Left cardiac atrium (tissue), 4 donors: ENCODE measurements around the gene OTUD5. TPM values are rescaled to one million over a fixed set of nuclear protein-coding genes. Genes with fewer than 3 reads are reported as not detected.
A peak's percentile ranks its signal among the peaks of the same experiment; 100 is the strongest.
"Not testable (repeated sequence)": the region's sequence is repeated elsewhere in the genome, so short reads cannot be mapped to it uniquely, and the experiment has no call there.

Experiments
- ATAC-seq, 2 donors: fragments of 200-7000 bp; cut with Tn5 transposase; one replicate each; pipeline ENCODE4 v1.9.1; 2020; ENCODE audit warnings: mild to moderate bottlenecking in 2 of 2, moderate library complexity in 2 of 2
- DNase-seq: peaks from one replicate; pipeline ENCODE4 v3.0.0-alpha.2; 2020
- intact Hi-C, 2 donors: fragments of 100-400 bp; cut with DNase I; formaldehyde crosslinking; loops; one replicate each; pipeline versions ENCODE4 v1.14.1 to v1.15.1; 2022 to 2023
- total RNA-seq, 2 donors: library from RNA; stranded (reverse); fragmentation: NEBNext Ultra II Directional; extraction: Animal tissue kit (Norgen Biotek cat#: 25700); gene quantifications; one replicate each; pipeline ENCODE4 v1.2.1, GENCODE V29; 2021
- donor health status: DM: no; HTN: yes; CAD: no.
- donor health status: DM: no; HTN: yes; CAD: no; lungs with severe emphysema.
- donor health status: DM: yes; HTN: yes; CAD: no.
- donor health status: Dilated cardiomyopathy.

The OTUD5 gene
- total RNA-seq, 2 donors from 2014 or later = 19.0 to 27.0 TPM

- peak; percentile 76 to 81 for ATAC-seq
- DNase-seq = peak; percentile 83
- intact Hi-C loops = loop anchor here in 1 of 2 donors (5.0 kb wide), 1 partner anchor 145 kb away; the partner anchor contains the start of gene TFE3
These were observed 60.2 kb downstream of the OTUD5 start for GRCh38 chrX:48897157-48897624.

DNA sequence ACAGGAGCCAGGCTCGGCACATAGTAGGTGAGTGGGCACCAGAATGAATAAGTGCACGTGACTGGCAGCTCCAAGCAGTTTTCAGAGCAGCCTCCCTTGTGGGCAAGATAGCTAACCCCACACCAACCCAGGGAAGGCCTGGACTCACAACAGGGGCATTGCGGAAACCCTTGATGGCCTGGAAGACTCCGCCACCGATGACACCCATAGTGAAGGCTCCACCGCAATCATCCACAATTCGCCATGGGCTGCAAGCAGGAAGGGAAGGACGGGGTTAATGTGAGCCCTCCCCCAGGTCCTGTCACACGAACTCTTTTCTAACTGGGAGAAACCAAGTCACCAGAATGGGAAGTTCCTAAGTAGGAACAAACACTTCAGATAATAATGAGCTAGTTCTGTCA, 60.8 kb downstream of the OTUD5 start:
- DNase-seq (no peak), ATAC-seq (no peak)
- intact Hi-C loops = loop anchor here in 1 of 2 donors (5.0 kb wide), 1 partner anchor 146 kb away; the partner anchor contains the start of gene TFE3

GRCh38 chrX:48894891-48895290, 62.5 kb downstream of the OTUD5 start:
- intact Hi-C loops = loop anchor here in 1 of 2 donors (5.0 kb wide), 2 partner anchors 93 to 147 kb away; partner anchors contain the start of genes HDAC6 and TFE3
- DNase-seq = no peak
- no peak for ATAC-seq

GRCh38 chrX:48893556-48894348, 63.7 kb downstream of the OTUD5 start:
- intact Hi-C loops = loop anchor here in 1 of 2 donors (5.0 kb wide), 1 partner anchor 91 kb away; the partner anchor contains the start of gene HDAC6
- ATAC-seq (no peak), DNase-seq (no peak)

DNA sequence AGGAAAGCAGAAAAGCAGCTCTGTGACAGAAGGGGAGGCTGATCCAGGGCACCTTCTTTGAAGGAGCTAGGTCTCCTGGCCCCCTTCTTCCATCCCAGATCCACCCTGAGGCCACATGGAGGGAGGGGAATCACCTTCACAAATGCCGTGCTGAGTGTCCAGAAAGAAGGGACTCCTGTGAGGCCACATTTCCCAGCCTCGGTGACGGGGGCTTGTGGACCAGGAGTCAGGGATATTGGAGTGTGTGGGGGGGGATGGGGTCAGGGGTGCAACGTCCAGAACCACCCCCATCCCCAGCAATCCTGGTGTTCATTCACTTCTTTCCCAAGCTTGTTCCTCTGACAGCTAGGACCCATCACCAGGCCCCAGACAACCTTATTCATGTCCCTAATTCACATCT, 64.5 kb downstream of the OTUD5 start:
- intact Hi-C loops = loop anchor here in 1 of 2 donors (5.0 kb wide), 1 partner anchor 91 kb away; the partner anchor contains the start of gene HDAC6
- DNase-seq = no peak
- no peak for ATAC-seq

DNA sequence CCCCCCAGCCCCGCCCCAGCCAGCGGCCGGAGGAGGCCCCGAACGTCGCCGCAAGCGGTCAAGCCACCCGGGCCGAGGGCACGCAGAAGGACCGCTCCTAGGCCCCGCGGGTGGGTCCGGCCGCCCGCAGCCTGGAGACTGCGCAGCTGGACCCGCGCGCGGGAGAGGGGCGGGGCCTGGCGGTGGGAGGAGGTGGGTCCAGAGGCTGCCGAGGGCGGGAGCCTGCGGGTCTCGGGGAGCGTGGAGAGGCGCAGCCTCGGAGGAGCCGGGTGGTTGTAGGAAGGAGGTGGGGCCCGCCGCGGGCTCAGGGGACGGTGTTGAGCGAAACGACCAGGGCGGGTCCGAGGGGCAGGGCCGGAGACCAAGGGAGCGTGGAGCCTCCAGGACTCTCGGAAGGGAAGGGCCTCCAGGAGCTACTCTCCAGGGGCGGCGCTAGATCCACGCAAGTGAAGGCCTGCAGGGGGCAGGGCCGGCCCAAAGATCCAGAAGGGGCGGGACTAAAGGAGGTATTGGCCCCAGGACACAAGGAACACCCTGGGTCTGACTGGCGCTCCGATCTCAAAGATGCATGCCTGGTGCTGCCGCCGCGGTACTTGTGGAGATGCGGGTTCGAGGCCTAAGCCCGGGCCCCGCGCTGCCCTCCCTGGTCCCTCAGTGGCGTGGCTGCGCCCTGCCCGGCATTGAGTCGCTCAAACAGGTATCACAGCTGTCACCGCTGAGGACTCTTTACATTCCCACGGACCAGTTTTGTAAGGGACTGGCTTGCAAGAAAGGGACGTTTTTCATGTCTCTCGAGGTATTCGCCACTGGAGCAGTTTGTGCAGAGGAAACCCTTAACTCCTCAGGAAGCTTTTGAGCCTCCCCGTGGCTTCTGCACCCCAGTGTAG, 65.8 kb downstream of the OTUD5 start:
- intact Hi-C loops = loop anchor here in 1 of 2 donors (5.0 kb wide), 1 partner anchor 89 kb away; the partner anchor contains the start of gene HDAC6
- DNase-seq (peak; percentile 89), ATAC-seq (peak; percentile 94 to 97)

- DNase-seq (no peak), ATAC-seq (peak; percentile 60 to 69)
- intact Hi-C loops = loop anchor here in 1 of 2 donors (5.0 kb wide), 1 partner anchor 89 kb away; the partner anchor contains the start of gene HDAC6
These were observed 66.4 kb downstream of the OTUD5 start for GRCh38 chrX:48890934-48891401.

DNA sequence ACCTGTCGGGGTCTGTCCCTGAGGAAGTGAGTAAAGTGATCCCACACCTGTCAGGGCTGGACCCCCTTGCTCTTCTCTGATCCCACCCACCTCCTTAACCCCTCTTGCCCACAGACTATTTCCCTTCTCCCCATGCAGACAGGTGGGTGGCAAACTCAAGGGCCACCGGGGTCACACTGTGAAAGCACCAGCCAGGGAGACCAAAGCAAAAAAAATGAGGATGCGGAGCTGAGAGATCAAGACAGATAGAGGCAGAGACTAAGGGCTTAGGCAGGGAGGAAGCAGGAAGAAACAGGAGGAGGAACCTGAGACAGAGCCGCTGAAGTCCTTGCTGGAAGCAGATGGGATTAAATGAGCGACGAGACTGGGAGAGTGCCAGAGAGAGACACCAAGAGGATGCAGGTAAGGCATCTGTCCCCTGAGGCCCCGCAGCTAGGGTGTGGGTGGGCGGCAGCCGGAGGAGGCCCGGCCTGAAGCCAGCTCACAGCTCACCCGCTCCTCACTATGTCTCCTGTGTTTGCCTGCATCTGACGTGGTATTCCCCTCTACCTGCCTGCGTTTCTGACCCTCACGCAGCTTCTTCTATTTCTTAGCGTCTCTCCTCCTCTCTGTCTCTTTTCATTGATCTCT, 67.0 kb downstream of the OTUD5 start:
- intact Hi-C loops = loop anchor here in 1 of 2 donors (5.0 kb wide), 1 partner anchor 88 kb away; the partner anchor contains the start of gene HDAC6
- no peak for ATAC-seq
- DNase-seq = no peak

DNA sequence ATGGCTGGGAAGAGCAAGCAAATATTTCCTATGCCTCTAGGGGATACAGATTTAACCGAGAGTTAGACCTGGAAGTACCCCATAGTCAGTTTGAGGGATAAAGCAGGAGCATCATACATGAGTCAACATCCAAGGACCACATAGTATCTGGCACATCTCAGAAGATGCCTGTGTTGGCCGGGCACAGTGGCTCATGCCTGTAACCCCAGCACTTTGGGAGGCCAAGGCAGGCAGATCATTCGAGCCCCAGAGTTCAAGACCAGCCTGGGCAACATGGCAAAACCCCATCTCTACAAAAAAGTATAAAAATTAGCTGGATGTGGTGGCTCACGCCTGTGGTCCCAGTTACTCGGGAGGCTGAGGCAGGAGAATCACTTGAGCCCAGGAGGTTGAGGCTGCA, 70.8 kb downstream of the OTUD5 start:
- ATAC-seq, intact Hi-C loops, DNase-seq: not testable (repeated sequence)

- intact Hi-C loops = no loop called here
These were observed 73.7 kb downstream of the OTUD5 start for GRCh38 chrX:48883729-48884128.

GRCh38 chrX:48876944-48877343, 80.5 kb downstream of the OTUD5 start:
- DNase-seq, ATAC-seq, intact Hi-C loops: not testable (repeated sequence)

More at GRCh38 chrX:48883729-48884128, 73.7 kb downstream of the OTUD5 start:
- DNase-seq = no peak
- no peak for ATAC-seq

Other genes starting within 250 kb of the OTUD5 start
- not detected for gene GLOD5, start 195.9 kb downstream of the OTUD5 start, total RNA-seq
- not detected for gene GATA1, start 171.0 kb downstream of the OTUD5 start, total RNA-seq
- 10 to 100 TPM; 43.1 to 44.6 TPM for gene HDAC6, start 155.5 kb downstream of the OTUD5 start, total RNA-seq
- gene ERAS, start 131.1 kb downstream of the OTUD5 start, total RNA-seq = not detected
- gene PCSK1N, start 122.0 kb downstream of the OTUD5 start, total RNA-seq = 1 to 10 TPM; 3.9 to 9.8 TPM
- gene TIMM17B, start 59.8 kb downstream of the OTUD5 start, total RNA-seq = 10 to 100 TPM; 52.4 to 60.3 TPM
- gene PQBP1, start 59.7 kb downstream of the OTUD5 start, total RNA-seq = 10 to 100 TPM; 49.5 to 63.7 TPM
- gene SLC35A2, start 46.0 kb downstream of the OTUD5 start, total RNA-seq = 10 to 100 TPM; 13.8 to 17.4 TPM
- 1 to 10 TPM; 4.0 to 5.5 TPM for gene PIM2, start 38.6 kb downstream of the OTUD5 start, total RNA-seq
- 1 to 10 TPM in 1 of 2 donors, under 1 TPM in 1; 0.99 to 1.4 TPM for gene KCND1, start 14.2 kb upstream of the OTUD5 start, total RNA-seq
- 10 to 100 TPM; 23.7 to 25.4 TPM for gene GRIPAP1, start 44.7 kb upstream of the OTUD5 start, total RNA-seq
- 10 to 100 TPM; 34.5 to 36.2 TPM for gene TFE3, start 85.8 kb upstream of the OTUD5 start, total RNA-seq
- gene CCDC120, start 101.4 kb upstream of the OTUD5 start, total RNA-seq = 1 to 10 TPM; 2.4 to 2.7 TPM
- 10 to 100 TPM; 15.6 to 20.1 TPM for gene PRAF2, start 116.4 kb upstream of the OTUD5 start, total RNA-seq
- 10 to 100 TPM; 52.3 to 61.1 TPM for gene WDR45, start 122.3 kb upstream of the OTUD5 start, total RNA-seq
- 10 to 100 TPM; 17.1 to 19.4 TPM for gene GPKOW, start 166.1 kb upstream of the OTUD5 start, total RNA-seq
- gene MAGIX, start 205.2 kb upstream of the OTUD5 start, total RNA-seq = 1 to 10 TPM; 7.7 to 7.9 TPM
- 100 to 1,000 TPM in 1 of 2 donors, 10 to 100 TPM in 1; 97.5 to 114 TPM for gene PLP2, start 214.3 kb upstream of the OTUD5 start, total RNA-seq
- gene PRICKLE3, start 228.8 kb upstream of the OTUD5 start, total RNA-seq = 10 to 100 TPM in 1 of 2 donors, 1 to 10 TPM in 1; 9.9 to 14.8 TPM
- 1 to 10 TPM; 1.8 to 2.8 TPM for gene SYP, start 242.6 kb upstream of the OTUD5 start, total RNA-seq